ENCODE data around the gene MTR.

- TF ChIP-seq CTCF (IDR thresholded peaks at IDR 0.05) (no peak), POLR2A (IDR thresholded peaks at IDR 0.05) (no peak)
Measured at GRCh38 chr1:236880209-236880608, 85.1 kb downstream of the MTR start.

All from thyroid gland (tissue), 4 donors.